Right lobe of liver (tissue), 4 donors: Measurements from ENCODE around the gene ROMO1.

Experiments used
- POLR2A ChIP-seq: fragments of 450-650 bp; IDR thresholded peaks from one replicate; pipeline ENCODE4 v1.6.1; 2017; ENCODE audit warnings: antibody characterized with exemption, mild to moderate bottlenecking
- TF ChIP-seq, protein P1 (sequence below), 4 donors: fragments of 200-600 bp in 3 of 4; fragments of 450-650 bp in 1 of 4; IDR thresholded peaks; one replicate each; pipeline versions ENCODE4 v1.5.1 to v1.8.0; 2016 to 2022; ENCODE audit warnings: antibody characterized with exemption in 4 of 4, mild to moderate bottlenecking in 2 of 4
- donor health status: DM: no; HTN: no; CAD: no.
- donor health status: DM: no; HTN: no; CAD: no.
- donor health status: DM: no; HTN: yes; CAD: no.

- TF ChIP-seq, protein P1, sequence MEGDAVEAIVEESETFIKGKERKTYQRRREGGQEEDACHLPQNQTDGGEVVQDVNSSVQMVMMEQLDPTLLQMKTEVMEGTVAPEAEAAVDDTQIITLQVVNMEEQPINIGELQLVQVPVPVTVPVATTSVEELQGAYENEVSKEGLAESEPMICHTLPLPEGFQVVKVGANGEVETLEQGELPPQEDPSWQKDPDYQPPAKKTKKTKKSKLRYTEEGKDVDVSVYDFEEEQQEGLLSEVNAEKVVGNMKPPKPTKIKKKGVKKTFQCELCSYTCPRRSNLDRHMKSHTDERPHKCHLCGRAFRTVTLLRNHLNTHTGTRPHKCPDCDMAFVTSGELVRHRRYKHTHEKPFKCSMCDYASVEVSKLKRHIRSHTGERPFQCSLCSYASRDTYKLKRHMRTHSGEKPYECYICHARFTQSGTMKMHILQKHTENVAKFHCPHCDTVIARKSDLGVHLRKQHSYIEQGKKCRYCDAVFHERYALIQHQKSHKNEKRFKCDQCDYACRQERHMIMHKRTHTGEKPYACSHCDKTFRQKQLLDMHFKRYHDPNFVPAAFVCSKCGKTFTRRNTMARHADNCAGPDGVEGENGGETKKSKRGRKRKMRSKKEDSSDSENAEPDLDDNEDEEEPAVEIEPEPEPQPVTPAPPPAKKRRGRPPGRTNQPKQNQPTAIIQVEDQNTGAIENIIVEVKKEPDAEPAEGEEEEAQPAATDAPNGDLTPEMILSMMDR (IDR thresholded peaks at IDR 0.05) = no peak
- no peak for TF ChIP-seq POLR2A
Measured at GRCh38 chr20:35726842-35727711, 27.9 kb downstream of the ROMO1 start.
